HG03460 (cell line): ENCODE data around the gene CDC25C.
"Not testable (repeated sequence)": the region's sequence is repeated elsewhere in the genome, so short reads cannot be mapped to it uniquely, and the experiment has no call there.

ENCODE experiments used
- ATAC-seq: cut with Tn5 transposase; IDR thresholded peaks from one replicate; pipeline ENCODE4 v1.9.1; 2021; ENCODE audit not compliant: unreplicated experiment

Gene CDC25C

GRCh38 chr5:138346889-138347288 lies 15.3 kb upstream of the CDC25C start:
- no peak for ATAC-seq

- no peak for ATAC-seq
These were observed 13.5 kb upstream of the CDC25C start for GRCh38 chr5:138344887-138345622.

GRCh38 chr5:138340008-138340407 lies 8.4 kb upstream of the CDC25C start:
- ATAC-seq = no peak

GRCh38 chr5:138339464-138339863 lies 7.9 kb upstream of the CDC25C start:
- no peak for ATAC-seq

GRCh38 chr5:138339091-138339456 lies 7.5 kb upstream of the CDC25C start:
- no peak for ATAC-seq

- peak; percentile 9 for ATAC-seq
These were observed 6.9 kb upstream of the CDC25C start for GRCh38 chr5:138338411-138339090.

GRCh38 chr5:138337685-138338410 lies 6.2 kb upstream of the CDC25C start, which contains the start of gene FAM53C:
TSS of gene FAM53C (plus strand) at chr5:138338266. CDS start at chr5:138341336, 3,070 bp downstream.
- peak; percentile 78 for ATAC-seq

- peak; percentile 13 for ATAC-seq
These were observed 5.5 kb upstream of the CDC25C start for GRCh38 chr5:138336952-138337684.

- no peak for ATAC-seq
These were observed 3.4 kb upstream of the CDC25C start for GRCh38 chr5:138334867-138335447.

GRCh38 chr5:138330813-138331448 lies 673 bp downstream of the CDC25C start:
- ATAC-seq = no peak

- ATAC-seq = not testable (repeated sequence)
These were observed 13.4 kb downstream of the CDC25C start for GRCh38 chr5:138318211-138318610.

- no peak for ATAC-seq
These were observed 15.2 kb downstream of the CDC25C start for GRCh38 chr5:138316355-138316754.

GRCh38 chr5:138315751-138316278 lies 15.8 kb downstream of the CDC25C start:
- no peak for ATAC-seq

GRCh38 chr5:138305797-138306196 lies 25.8 kb downstream of the CDC25C start:
- no peak for ATAC-seq

GRCh38 chr5:138303372-138303771 lies 28.2 kb downstream of the CDC25C start:
- no peak for ATAC-seq

- no peak for ATAC-seq
These were observed 42.3 kb downstream of the CDC25C start for GRCh38 chr5:138289296-138289695.

- ATAC-seq = no peak
These were observed 44.4 kb downstream of the CDC25C start for GRCh38 chr5:138287246-138287645.

GRCh38 chr5:138282920-138283742 lies 48.5 kb downstream of the CDC25C start:
- ATAC-seq = no peak

- ATAC-seq = no peak
These were observed 50.7 kb downstream of the CDC25C start for GRCh38 chr5:138280915-138281314.
